SU-DHL-6 (cell line): ENCODE results near the gene ICAM1.

ENCODE experiments used
- H2AFZ ChIP-seq: fragments of 200-600 bp; sonication (generic); 2 replicates; pipeline ENCODE4 v1.6.1; 2014; ENCODE audit warnings: low read depth, mild to moderate bottlenecking, moderate library complexity, mixed read lengths, antibody characterized with exemption, low read length; ENCODE audit not compliant: severe bottlenecking
- H3F3A ChIP-seq: fragments of 200-600 bp; shearing (Covaris generic); 2 replicates; pipeline ENCODE4 v1.6.0; 2016; ENCODE audit warnings: antibody characterized with exemption, mild to moderate bottlenecking; ENCODE audit not compliant: insufficient read depth
- H3K27ac ChIP-seq: fragments of 200-600 bp; sonication (generic); 2 replicates; pipeline ENCODE4 v1.5.1; 2016; ENCODE audit warnings: low read depth, mild to moderate bottlenecking, low read length, moderate library complexity, mixed read lengths
- H3K27me3 ChIP-seq: fragments of 200-600 bp; sonication (generic), shearing (Covaris generic); 2 replicates; pipeline ENCODE4 v1.6.0; 2014; ENCODE audit warnings: mild to moderate bottlenecking, low read length
- H3K36me3 ChIP-seq: fragments of 200-600 bp; sonication (generic); 2 replicates; pipeline ENCODE4 v1.6.1; 2014; ENCODE audit warnings: mild to moderate bottlenecking, low read length, mixed read lengths
- H3K4me2 ChIP-seq: fragments of 300-600, 200-600 bp; shearing (Covaris generic), sonication (generic); 2 replicates; pipeline ENCODE4 v1.6.0; 2014; ENCODE audit warnings: low read length, low read depth, mild to moderate bottlenecking; ENCODE audit not compliant: poor library complexity, severe bottlenecking
- H3K4me3 ChIP-seq: fragments of 200-600 bp; sonication (generic); 2 replicates; pipeline ENCODE4 v1.5.1; 2014; ENCODE audit warnings: antibody characterized with exemption, low read length, mild to moderate bottlenecking, mixed read lengths; ENCODE audit not compliant: insufficient read depth, poor library complexity, severe bottlenecking
- H3K79me2 ChIP-seq: fragments of 200-600 bp; sonication (generic); 2 replicates; pipeline ENCODE4 v1.6.1; 2014; ENCODE audit warnings: mild to moderate bottlenecking, low read length, moderate library complexity; ENCODE audit not compliant: insufficient read depth
- H3K9ac ChIP-seq: fragments of 200-600 bp; sonication (generic); 2 replicates; pipeline ENCODE4 v1.7.0; 2014; ENCODE audit warnings: mild to moderate bottlenecking, low read length
- H3K9me2 ChIP-seq: fragments of 200-600 bp; sonication (generic); replicated peaks from 2 replicates; pipeline ENCODE4 v1.6.1; 2014; ENCODE audit warnings: low read length; ENCODE audit not compliant: insufficient read depth
- H3K9me3 ChIP-seq: fragments of 200-600 bp; sonication (generic); 2 replicates; pipeline ENCODE4 v1.6.1; 2014; ENCODE audit warnings: low read length, mixed read lengths; ENCODE audit not compliant: insufficient read depth
- H4K20me1 ChIP-seq: fragments of 200-600 bp; sonication (generic); 2 replicates; pipeline ENCODE4 v1.6.1; 2014; ENCODE audit warnings: low read depth, mild to moderate bottlenecking, antibody characterized with exemption, low read length, moderate library complexity, mixed read lengths
- CTCF ChIP-seq: fragments of 200-600 bp; sonication (generic); IDR thresholded peaks from one replicate; pipeline ENCODE4 v1.5.1; 2017; ENCODE audit warnings: antibody characterized with exemption, mild to moderate bottlenecking, low read length, moderate library complexity; ENCODE audit not compliant: insufficient read depth, poor library complexity, severe bottlenecking
- EZH2phosphoT487 ChIP-seq: fragments of 200-600 bp; sonication (generic), shearing (Covaris generic); conservative IDR thresholded peaks from 2 replicates; pipeline ENCODE4 v1.6.1; 2018; ENCODE audit warnings: mild to moderate bottlenecking, antibody characterized with exemption, low read length, moderate library complexity, mixed read lengths

ICAM1 gene

GRCh38 chr19:10224337-10224736 lies 46.6 kb upstream of the ICAM1 start:
- Histone ChIP-seq H3K36me3 (peaks cover 21% of the 10 kb centered on the region; the same call in 1 of the 2 replicates), H2AFZ (no peak overlapping the region), H3K4me3 (no peak overlapping the region), H4K20me1 (no peaks in the 10 kb centered on the region; the same call in 1 of the 2 replicates), H3K9ac (no peak overlapping the region), H3K9me3 (no peaks in the 10 kb centered on the region), H3K79me2 (peaks cover 77% of the 10 kb centered on the region), H3F3A (peaks cover 88% of the 10 kb centered on the region), H3K9me2 (no peaks in the 10 kb centered on the region), H3K4me2 (peak overlapping the region; percentile 16), H3K27me3 (no peaks in the 10 kb centered on the region), H3K27ac (peak overlapping the region; percentile 100)
- TF ChIP-seq EZH2phosphoT487 (no peak), CTCF (no peak)

- H3K9ac ChIP-seq: peak overlapping the region; percentile 38
- no peaks in the 10 kb centered on the region; the same call in 1 of the 2 replicates for H4K20me1 ChIP-seq
- peak overlapping the region; percentile 100 for H3K27ac ChIP-seq
- peaks cover 87% of the 10 kb centered on the region for H3K79me2 ChIP-seq
- TF ChIP-seq CTCF (no peak), EZH2phosphoT487 (no peak)
- no peaks in the 10 kb centered on the region for H3K27me3 ChIP-seq
- peak overlapping the region; percentile 83 for H3K4me2 ChIP-seq
- H3K9me3 ChIP-seq: no peaks in the 10 kb centered on the region
- peaks cover 88% of the 10 kb centered on the region for H3F3A ChIP-seq
- H3K4me3 ChIP-seq: no peak overlapping the region
- peaks cover 27% of the 10 kb centered on the region; the same call in 1 of the 2 replicates for H3K36me3 ChIP-seq
- no peaks in the 10 kb centered on the region for H3K9me2 ChIP-seq
- H2AFZ ChIP-seq: no peak overlapping the region
These were observed 44.9 kb upstream of the ICAM1 start for GRCh38 chr19:10226021-10226375.

GRCh38 chr19:10226376-10227025 lies 44.4 kb upstream of the ICAM1 start:
- Histone ChIP-seq H3K27ac (peak overlapping the region; percentile 100), H3K4me3 (no peak overlapping the region), H3K4me2 (peak overlapping the region; percentile 83), H3K9me3 (no peaks in the 10 kb centered on the region), H4K20me1 (no peaks in the 10 kb centered on the region; the same call in 1 of the 2 replicates), H3K9me2 (no peaks in the 10 kb centered on the region), H3K36me3 (peaks cover 24% of the 10 kb centered on the region; the same call in 1 of the 2 replicates), H3F3A (peaks cover 84% of the 10 kb centered on the region), H3K79me2 (peaks cover 86% of the 10 kb centered on the region), H3K9ac (peak overlapping the region; percentile 100), H2AFZ (no peak overlapping the region), H3K27me3 (no peaks in the 10 kb centered on the region)
- no peak for TF ChIP-seq CTCF
- TF ChIP-seq EZH2phosphoT487: no peak
